Naive thymus-derived CD4-positive, alpha-beta T cell (primary cell): ENCODE data around the gene CERS6. TPM values are rescaled to one million over a fixed set of nuclear protein-coding genes. Genes with fewer than 3 reads are reported as not detected.
"Not testable (repeated sequence)": the region's sequence is repeated elsewhere in the genome, so short reads cannot be mapped to it uniquely, and the experiment has no call there.

Experiments
- ATAC-seq: fragments of 150-1000 bp; cut with Tn5 transposase; 2 replicates; pipeline ENCODE4 v1.10.0; 2021; ENCODE audit warnings: mild to moderate bottlenecking, moderate library complexity
- CTCF ChIA-PET: fragments of 350-600 bp; sonication (Branson Sonifier 250); formaldehyde crosslinking; loops from one replicate; lab custom pipeline; 2021; ENCODE audit warnings: antibody characterized with exemption; lab: Charles Lee
- POLR2A ChIA-PET: fragments of 350-600 bp; sonication (Branson Sonifier 250); formaldehyde crosslinking; loops from one replicate; lab custom pipeline; 2021; ENCODE audit warnings: antibody characterized with exemption, inconsistent platforms; lab: Charles Lee
- DNase-seq, 9 donors: peaks; one replicate each; pipeline versions ENCODE4 v3.0.0 to v3.0.0-alpha.2; 2020 to 2022; ENCODE audit warnings: mixed read lengths in 1 of 9
- H3K27ac ChIP-seq: one replicate; pipeline ENCODE4 v1.7.0; 2013; ENCODE audit warnings: mild to moderate bottlenecking, low read depth, low read length, moderate library complexity
- H3K27me3 ChIP-seq, 2 donors: one replicate each; pipeline ENCODE4 v1.7.0; 2013; ENCODE audit warnings: low read length in 2 of 2, mild to moderate bottlenecking in 2 of 2, moderate library complexity in 2 of 2; ENCODE audit not compliant: control insufficient read depth in 2 of 2, insufficient read depth in 2 of 2
- H3K36me3 ChIP-seq, 3 experiments: 1 replicate in 2 of 3; 2 replicates in 1 of 3; pipeline ENCODE4 v1.7.0; 2013; ENCODE audit warnings: low read length in 3 of 3, mild to moderate bottlenecking in 3 of 3, moderate library complexity in 1 of 3; ENCODE audit not compliant: insufficient read depth in 3 of 3, control insufficient read depth in 2 of 3
- H3K4me1 ChIP-seq, 2 donors: one replicate each; pipeline ENCODE4 v1.7.0; 2013; ENCODE audit warnings: low read length in 2 of 2, mild to moderate bottlenecking in 2 of 2, moderate library complexity in 1 of 2; ENCODE audit not compliant: control insufficient read depth in 2 of 2, insufficient read depth in 2 of 2
- H3K4me3 ChIP-seq: 2 replicates; pipeline ENCODE4 v1.7.0; 2013; ENCODE audit warnings: mild to moderate bottlenecking, low read length
- H3K9me3 ChIP-seq, 3 experiments: 1 replicate in 2 of 3; 2 replicates in 1 of 3; pipeline ENCODE4 v1.7.0; 2013; ENCODE audit warnings: low read length in 3 of 3; ENCODE audit not compliant: control insufficient read depth in 2 of 3
- H3K27ac Mint-ChIP-seq, 9 donors: one replicate each; pipeline ENCODE4 v1.8.0; 2020 to 2022; ENCODE audit warnings: mixed read lengths in 9 of 9, mild to moderate bottlenecking in 8 of 9, moderate library complexity in 5 of 9, inconsistent platforms in 2 of 9
- H3K27me3 Mint-ChIP-seq, 5 donors: one replicate each; pipeline ENCODE4 v1.8.0; 2021 to 2022; ENCODE audit warnings: mixed read lengths in 5 of 5, mild to moderate bottlenecking in 1 of 5
- H3K36me3 Mint-ChIP-seq, 5 donors: one replicate each; pipeline ENCODE4 v1.8.0; 2020 to 2022; ENCODE audit warnings: mixed read lengths in 5 of 5, mild to moderate bottlenecking in 3 of 5, inconsistent platforms in 1 of 5
- H3K4me1 Mint-ChIP-seq, 7 donors: one replicate each; pipeline ENCODE4 v1.8.0; 2020 to 2022; ENCODE audit warnings: mixed read lengths in 7 of 7, mild to moderate bottlenecking in 3 of 7, inconsistent platforms in 1 of 7
- H3K4me3 Mint-ChIP-seq, 10 donors: one replicate each; pipeline ENCODE4 v1.8.0; 2020 to 2022; ENCODE audit warnings: mild to moderate bottlenecking in 10 of 10, mixed read lengths in 10 of 10, moderate library complexity in 6 of 10, inconsistent platforms in 2 of 10
- H3K9me3 Mint-ChIP-seq, 11 donors: one replicate each; pipeline ENCODE4 v1.8.0; 2020 to 2022; ENCODE audit warnings: mixed read lengths in 11 of 11, mild to moderate bottlenecking in 4 of 11, inconsistent platforms in 1 of 11, moderate library complexity in 1 of 11
- intact Hi-C, 2 donors: fragments of 100-400 bp; cut with micrococcal nuclease; formaldehyde crosslinking; loops; one replicate each; pipeline ENCODE4 v1.15.1; 2023
- polyA plus RNA-seq, 2 donors: library from polyadenylated mRNA; unstranded; fragments of 300-500 nt; fragmentation: Illumina TruSeq; gene quantifications; one replicate each; pipeline ENCODE4 v1.2.3, GENCODE V29; 2021
- total RNA-seq, 6 experiments: library from RNA in 5 of 6; stranded (reverse) in 5 of 6; gene quantifications; 1 replicate in 5 of 6; 2 replicates in 1 of 6; pipeline ENCODE4 v1.2.3 and lab custom pipeline; 2021 to 2026

CERS6 gene
- total and polyA plus RNA-seq, 7 experiments from 2014 or later: 9.1 to 28.4 (median 19.7) TPM

DNA sequence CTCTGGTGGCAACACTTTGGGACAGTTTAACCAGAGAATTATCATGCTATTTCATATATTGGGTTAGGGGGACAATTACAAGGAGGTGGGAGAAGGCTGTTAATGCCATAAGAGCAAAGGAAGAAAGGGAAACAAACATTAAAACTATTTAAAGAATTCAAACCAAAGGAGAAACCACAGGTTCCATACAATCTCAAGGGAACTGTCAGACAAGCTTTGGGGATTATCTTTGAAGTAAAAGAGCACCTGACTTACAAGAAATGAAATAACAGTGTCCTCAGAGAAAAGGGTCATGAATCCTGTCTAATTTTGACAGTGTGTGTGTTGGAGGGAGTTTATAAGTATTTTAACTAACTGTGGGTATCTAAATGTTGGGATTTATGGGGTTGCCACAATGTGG, 44.4 kb downstream of the CERS6 start:
- Histone ChIP-seq H3K9me3 (no peaks in the 10 kb centered on the region), H3K27me3 (no peaks in the 10 kb centered on the region), H3K4me1 (peaks cover 0 to 7% of the 10 kb centered on the region in 2 donors), H3K36me3 (no peaks in the 10 kb centered on the region), H3K27ac (no peak overlapping the region), H3K4me3 (no peak overlapping the region)
- H3K27me3 Mint-ChIP-seq: no peaks in the 10 kb centered on the region
- peaks cover 0 to 25% (median 6%) of the 10 kb centered on the region in 11 donors for H3K9me3 Mint-ChIP-seq
- ChIA-PET POLR2A (no interaction called here), CTCF (no interaction called here)
- intact Hi-C loops: no loop called here
- H3K4me3 Mint-ChIP-seq: no peak overlapping the region
- no peak for ATAC-seq
- no peak for DNase-seq
- H3K4me1 Mint-ChIP-seq: peaks cover 16 to 88% (median 81%) of the 10 kb centered on the region in 7 donors
- peak overlapping the region in 1 of 9 donors; percentile 14 for H3K27ac Mint-ChIP-seq
- H3K36me3 Mint-ChIP-seq: peaks cover 16 to 47% (median 35%) of the 10 kb centered on the region in 5 donors

DNA sequence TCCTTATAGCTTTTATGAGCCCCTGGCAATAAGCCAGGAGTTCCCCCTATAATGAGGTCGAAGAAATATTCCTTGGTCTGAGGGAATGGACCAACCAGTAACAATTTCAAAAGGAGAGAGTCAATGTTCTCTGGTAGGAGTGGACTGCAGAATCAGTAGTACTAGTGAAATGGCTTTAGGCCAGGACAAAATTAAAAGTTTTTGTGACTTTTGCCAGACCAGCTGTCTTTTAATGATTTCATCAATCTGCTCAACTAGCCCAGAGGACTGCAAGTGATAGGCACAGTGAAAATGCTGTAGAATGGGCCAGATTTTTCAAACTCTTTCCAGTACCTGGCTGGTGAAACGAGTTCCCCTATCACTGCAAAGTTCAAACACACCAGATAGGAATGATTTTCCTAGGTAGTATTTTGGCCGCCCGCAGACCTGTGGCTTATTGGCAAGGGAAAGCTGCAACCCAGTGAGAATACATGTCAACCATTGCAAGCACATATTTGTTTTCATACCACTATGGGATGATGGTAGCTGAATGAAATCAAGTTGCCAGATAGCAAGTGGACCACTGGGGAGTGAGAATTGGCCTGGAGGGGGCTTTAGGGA, 45.5 kb downstream of the CERS6 start:
- Histone ChIP-seq H3K4me3 (no peak overlapping the region), H3K36me3 (no peaks in the 10 kb centered on the region), H3K27me3 (no peaks in the 10 kb centered on the region), H3K4me1 (peaks cover 0 to 4% of the 10 kb centered on the region in 2 donors), H3K9me3 (no peaks in the 10 kb centered on the region), H3K27ac (no peak overlapping the region)
- H3K9me3 Mint-ChIP-seq: peaks cover 0 to 25% (median 6%) of the 10 kb centered on the region in 11 donors
- H3K36me3 Mint-ChIP-seq: peaks cover 13 to 41% (median 31%) of the 10 kb centered on the region in 5 donors
- ATAC-seq: no peak
- no peak overlapping the region for H3K27ac Mint-ChIP-seq
- H3K4me3 Mint-ChIP-seq: no peak overlapping the region
- no peak for DNase-seq
- H3K27me3 Mint-ChIP-seq: no peaks in the 10 kb centered on the region
- CTCF ChIA-PET: no interaction called here
- H3K4me1 Mint-ChIP-seq: peaks cover 9 to 91% (median 81%) of the 10 kb centered on the region in 7 donors
- intact Hi-C loops: no loop called here
- POLR2A ChIA-PET: no interaction called here

DNA sequence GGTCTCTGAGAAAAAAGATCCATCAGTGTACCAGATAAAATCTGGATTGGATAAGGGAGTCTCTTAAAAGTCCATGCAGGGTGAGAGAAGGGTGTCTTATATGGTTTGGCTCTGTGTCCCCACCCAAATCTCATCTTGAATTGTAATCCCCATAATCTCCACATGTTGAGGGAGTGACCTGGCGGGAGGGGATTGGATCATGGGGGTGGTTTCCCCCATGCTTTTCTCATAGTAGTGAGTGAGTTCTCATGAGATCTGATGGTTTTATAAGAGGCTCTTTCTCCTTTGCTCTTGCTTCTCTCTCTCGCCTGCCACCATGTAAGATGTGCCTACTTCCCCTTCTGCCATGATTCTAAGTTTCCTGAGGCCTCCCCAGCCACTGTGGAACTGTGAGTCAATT, 46.8 kb downstream of the CERS6 start:
- H3K27ac ChIP-seq, POLR2A ChIA-PET, H3K27me3 Mint-ChIP-seq, H3K4me3 ChIP-seq, H3K36me3 ChIP-seq, ATAC-seq, DNase-seq, CTCF ChIA-PET, H3K27me3 ChIP-seq, H3K4me1 ChIP-seq, H3K9me3 ChIP-seq, intact Hi-C loops: not testable (repeated sequence)
- peak overlapping the region in 1 of 9 donors; percentile 37 for H3K27ac Mint-ChIP-seq
- peaks cover 5 to 91% (median 78%) of the 10 kb centered on the region in 7 donors for H3K4me1 Mint-ChIP-seq
- H3K36me3 Mint-ChIP-seq: peaks cover 8 to 32% (median 20%) of the 10 kb centered on the region in 5 donors
- peaks cover 0 to 25% (median 6%) of the 10 kb centered on the region in 11 donors for H3K9me3 Mint-ChIP-seq
- peak overlapping the region in 1 of 10 donors; percentile 28 for H3K4me3 Mint-ChIP-seq

GRCh38 chr2:168503901-168504300, 47.8 kb downstream of the CERS6 start:
- no peak overlapping the region for H3K4me3 ChIP-seq
- no peaks in the 10 kb centered on the region for H3K27me3 ChIP-seq
- H3K27ac Mint-ChIP-seq: peak overlapping the region in 1 of 9 donors; percentile 10
- peak overlapping the region in 3 of 10 donors; percentile 39 to 46 (median 44) for H3K4me3 Mint-ChIP-seq
- no peaks in the 10 kb centered on the region for H3K27me3 Mint-ChIP-seq
- ChIA-PET CTCF (interaction anchor here (1.0 kb wide), 1 partner anchor 21 kb away, joined by 6 read pairs; no protein-coding TSS in a partner anchor), POLR2A (interaction anchor here (0.6 kb wide), 1 partner anchor 244 kb away, joined by 3 read pairs; no protein-coding TSS in a partner anchor)
- H3K4me1 ChIP-seq: peaks cover 0 to 4% of the 10 kb centered on the region in 2 donors
- no peaks in the 10 kb centered on the region for H3K9me3 ChIP-seq
- ATAC-seq (no peak), DNase-seq (no peak)
- H3K36me3 ChIP-seq: no peaks in the 10 kb centered on the region
- intact Hi-C loops: no loop called here
- peaks cover 8 to 27% (median 16%) of the 10 kb centered on the region in 5 donors for H3K36me3 Mint-ChIP-seq
- H3K9me3 Mint-ChIP-seq: peaks cover 0 to 23% (median 6%) of the 10 kb centered on the region in 11 donors
- H3K4me1 Mint-ChIP-seq: peaks cover 3 to 90% (median 71%) of the 10 kb centered on the region in 7 donors
- no peak overlapping the region for H3K27ac ChIP-seq

- H3K36me3 Mint-ChIP-seq: peaks cover 8 to 27% (median 16%) of the 10 kb centered on the region in 5 donors
- Histone ChIP-seq H3K27ac (no peak overlapping the region), H3K4me1 (peaks cover 0 to 4% of the 10 kb centered on the region in 2 donors), H3K4me3 (no peak overlapping the region), H3K9me3 (no peaks in the 10 kb centered on the region), H3K36me3 (no peaks in the 10 kb centered on the region), H3K27me3 (no peaks in the 10 kb centered on the region)
- peaks cover 3 to 90% (median 69%) of the 10 kb centered on the region in 7 donors for H3K4me1 Mint-ChIP-seq
- POLR2A ChIA-PET: interaction anchor here (0.6 kb wide), 1 partner anchor 244 kb away, joined by 3 read pairs; no protein-coding TSS in a partner anchor
- H3K4me3 Mint-ChIP-seq: peak overlapping the region in 2 of 10 donors; percentile 39 to 44
- DNase-seq (no peak), ATAC-seq (no peak)
- intact Hi-C loops: no loop called here
- CTCF ChIA-PET: interaction anchor here (1.0 kb wide), 1 partner anchor 21 kb away, joined by 6 read pairs; no protein-coding TSS in a partner anchor
- peaks cover 0 to 21% (median 6%) of the 10 kb centered on the region in 11 donors for H3K9me3 Mint-ChIP-seq
- H3K27me3 Mint-ChIP-seq: no peaks in the 10 kb centered on the region
- H3K27ac Mint-ChIP-seq: peak overlapping the region in 3 of 9 donors; percentile 10 to 51 (median 14)
Observed at GRCh38 chr2:168504323-168504722, 48.3 kb downstream of the CERS6 start.

DNA sequence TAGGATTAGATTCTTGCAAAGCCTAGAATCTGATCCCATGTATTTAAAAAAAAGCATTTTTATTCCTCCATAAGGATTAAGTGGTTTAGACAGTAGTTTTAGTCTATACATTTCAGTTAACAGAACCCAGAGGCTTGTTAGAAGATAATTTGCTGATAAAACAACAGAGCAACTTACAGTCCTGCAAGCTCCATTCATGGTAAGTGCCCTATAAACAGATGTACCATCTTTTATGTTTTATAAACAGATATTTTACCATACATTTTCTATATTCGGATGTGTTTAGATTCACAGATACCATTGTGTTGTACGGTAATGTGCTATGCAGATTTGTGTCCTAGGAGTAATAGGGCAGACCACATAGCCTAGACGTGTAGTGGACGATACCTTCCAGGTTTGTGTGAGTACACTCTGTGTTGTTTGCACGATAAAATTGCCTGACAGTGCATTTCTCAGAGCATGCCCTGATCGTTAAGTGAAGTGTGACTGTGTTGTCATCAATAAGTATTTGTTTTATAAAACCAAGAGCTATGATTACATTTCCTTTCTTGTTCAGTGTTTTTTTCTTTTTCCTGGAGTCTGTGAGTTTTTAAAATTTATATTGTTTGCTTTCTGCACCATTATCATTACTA, 54.2 kb downstream of the CERS6 start:
- no peaks in the 10 kb centered on the region for H3K9me3 ChIP-seq
- H3K27me3 Mint-ChIP-seq: no peaks in the 10 kb centered on the region
- DNase-seq: no peak
- ATAC-seq: no peak
- POLR2A ChIA-PET: no interaction called here
- no peaks in the 10 kb centered on the region for H3K27me3 ChIP-seq
- peaks cover 0 to 4% of the 10 kb centered on the region in 2 donors for H3K4me1 ChIP-seq
- H3K36me3 ChIP-seq: no peaks in the 10 kb centered on the region
- H3K9me3 Mint-ChIP-seq: no peaks in the 10 kb centered on the region
- intact Hi-C loops: no loop called here
- H3K36me3 Mint-ChIP-seq: peaks cover 0 to 24% (median 14%) of the 10 kb centered on the region in 5 donors
- no peak overlapping the region for H3K27ac Mint-ChIP-seq
- H3K27ac ChIP-seq: no peak overlapping the region
- CTCF ChIA-PET: no interaction called here
- H3K4me1 Mint-ChIP-seq: peaks cover 12 to 90% (median 80%) of the 10 kb centered on the region in 7 donors
- no peak overlapping the region for H3K4me3 Mint-ChIP-seq
- H3K4me3 ChIP-seq: no peak overlapping the region
